HG02571 (cell line): ENCODE measurements around the gene PLK5.
"Not testable (repeated sequence)": the region's sequence is repeated elsewhere in the genome, so short reads cannot be mapped to it uniquely, and the experiment has no call there.

Source experiments
- ATAC-seq: cut with Tn5 transposase; IDR thresholded peaks from one replicate; pipeline ENCODE4 v1.9.1; 2021; ENCODE audit warnings: mild to moderate bottlenecking, moderate library complexity; ENCODE audit not compliant: unreplicated experiment

The PLK5 gene

DNA sequence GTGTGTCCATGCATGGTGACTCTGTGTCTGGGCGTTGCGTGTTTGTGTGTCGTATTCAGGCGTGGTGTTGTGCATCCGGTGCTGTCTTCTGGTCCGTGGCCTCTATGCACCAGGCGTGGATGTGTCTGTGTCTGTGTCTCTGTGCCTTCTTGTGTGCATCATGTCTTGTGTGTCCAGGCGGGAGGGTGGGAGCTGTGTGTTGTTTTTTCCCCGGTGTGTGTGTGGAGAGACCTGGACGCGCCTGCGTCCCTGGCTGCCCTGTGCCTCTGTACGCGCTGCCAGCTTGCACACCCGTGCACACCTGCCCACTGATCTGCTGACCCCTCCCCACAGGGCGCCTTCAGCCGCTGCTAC lies 1.1 kb downstream of the PLK5 start:
- ATAC-seq, result no peak

DNA sequence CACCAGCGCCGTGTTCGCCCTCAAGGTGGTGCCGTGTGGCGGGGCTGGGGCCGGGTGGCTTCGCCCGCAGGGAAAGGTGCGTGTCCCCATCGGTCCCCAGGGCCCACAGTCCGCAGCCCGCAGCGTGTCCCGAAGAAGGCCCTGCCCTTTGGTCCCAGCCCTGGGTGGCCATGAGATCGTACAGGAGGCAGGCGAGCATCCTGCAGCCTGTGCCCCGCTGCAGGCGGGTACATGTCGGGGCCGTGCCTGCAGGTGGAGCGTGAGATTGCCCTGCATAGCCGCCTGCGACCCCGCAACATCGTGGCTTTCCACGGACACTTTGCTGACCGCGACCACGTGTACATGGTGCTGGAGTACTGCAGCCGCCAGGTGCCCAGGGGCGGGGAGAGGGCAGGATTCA lies 1.5 kb downstream of the PLK5 start:
- ATAC-seq, result no peak

DNA sequence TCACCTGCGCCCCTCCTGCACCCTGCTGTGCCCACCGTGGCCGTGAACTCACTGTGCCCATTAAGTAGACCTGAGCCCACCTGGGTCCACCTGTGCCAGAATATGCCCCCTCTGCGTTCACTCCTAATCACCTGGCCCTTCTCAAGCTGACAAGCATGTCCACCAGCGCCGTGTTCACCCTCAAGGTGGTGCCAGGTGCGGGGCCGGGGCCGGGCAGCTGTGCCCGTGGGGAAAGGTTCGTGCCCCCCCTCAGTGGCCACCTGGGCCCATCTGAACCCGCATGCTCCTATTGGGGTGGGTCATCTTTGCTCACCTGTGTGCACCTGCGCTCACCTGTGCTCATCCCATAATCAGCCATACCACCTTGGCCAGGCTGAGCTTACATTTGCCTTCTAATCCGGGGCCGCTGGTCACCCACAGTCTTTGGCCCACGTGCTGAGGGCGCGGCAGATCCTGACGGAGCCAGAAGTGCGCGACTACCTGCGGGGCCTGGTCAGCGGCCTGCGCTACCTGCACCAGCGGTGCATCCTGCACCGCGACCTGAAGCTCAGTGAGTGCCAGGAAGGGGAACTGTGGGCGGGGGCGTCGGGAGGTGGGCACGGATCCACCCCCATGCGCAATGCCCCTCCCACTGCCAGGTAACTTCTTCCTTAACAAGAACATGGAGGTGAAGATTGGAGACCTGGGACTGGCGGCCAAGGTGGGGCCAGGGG lies 2.3 kb downstream of the PLK5 start:
- ATAC-seq, result no peak

DNA sequence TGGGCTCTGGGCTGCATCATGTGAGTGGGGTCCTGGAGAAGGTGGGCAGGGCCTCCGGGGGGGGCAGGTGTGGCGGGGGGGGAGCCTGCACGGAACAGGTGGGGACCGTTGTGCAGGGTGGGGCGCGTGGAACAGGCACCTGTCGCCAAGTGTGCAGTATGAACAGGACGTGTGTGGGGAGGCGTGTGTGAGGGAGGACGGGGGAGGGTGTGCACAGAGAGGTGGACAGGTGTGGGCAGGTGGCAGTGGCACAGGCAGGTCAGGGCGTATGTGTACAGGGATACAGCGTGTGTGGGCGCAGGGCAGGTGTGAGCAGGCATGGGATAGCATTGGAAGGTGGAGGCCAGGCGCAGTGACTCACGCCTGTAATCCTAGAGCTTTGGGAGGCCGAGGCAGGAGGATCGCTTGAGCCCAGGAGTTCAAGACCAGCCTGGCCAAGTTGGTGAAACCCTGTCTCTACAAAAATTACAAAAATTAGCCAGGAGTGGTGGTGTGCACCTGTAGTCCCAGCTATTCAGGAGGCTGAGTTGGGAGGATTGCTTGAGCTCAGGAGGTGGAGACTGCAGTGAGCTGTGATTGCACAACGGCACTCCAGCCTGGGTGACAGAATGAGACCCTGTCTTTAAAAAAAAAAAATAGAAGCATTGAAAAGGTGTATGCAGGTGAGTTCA lies 3.2 kb downstream of the PLK5 start:
- ATAC-seq, result no peak

DNA sequence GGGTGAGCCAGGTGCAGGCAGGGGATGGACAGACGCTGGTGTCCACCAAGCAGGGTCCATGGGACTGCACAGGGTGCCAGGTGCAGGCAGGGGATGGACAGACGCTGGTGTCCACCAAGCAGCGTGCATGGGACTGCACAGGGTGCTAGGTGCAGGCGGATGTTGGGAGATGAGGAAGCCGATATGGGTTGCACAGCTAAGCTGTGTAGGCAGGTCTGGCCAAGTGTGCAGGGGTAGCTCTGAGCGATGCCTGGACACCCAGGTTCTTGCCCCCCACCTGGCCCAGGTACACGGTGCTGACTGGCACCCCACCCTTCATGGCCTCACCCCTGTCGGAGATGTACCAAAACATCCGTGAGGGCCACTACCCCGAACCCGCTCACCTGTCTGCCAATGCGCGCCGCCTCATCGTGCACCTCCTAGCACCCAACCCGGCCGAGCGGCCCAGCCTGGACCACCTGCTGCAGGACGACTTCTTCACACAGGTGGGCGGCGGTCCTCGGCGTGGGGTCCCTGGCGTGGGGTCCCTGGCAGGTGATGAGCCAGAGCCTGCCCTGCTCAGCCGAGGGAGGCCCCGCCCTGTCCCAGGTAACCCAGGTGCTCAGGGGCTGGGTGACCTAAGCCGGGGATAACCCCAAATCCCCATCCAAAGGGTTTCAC lies 3.9 kb downstream of the PLK5 start:
- ATAC-seq, result no peak

DNA sequence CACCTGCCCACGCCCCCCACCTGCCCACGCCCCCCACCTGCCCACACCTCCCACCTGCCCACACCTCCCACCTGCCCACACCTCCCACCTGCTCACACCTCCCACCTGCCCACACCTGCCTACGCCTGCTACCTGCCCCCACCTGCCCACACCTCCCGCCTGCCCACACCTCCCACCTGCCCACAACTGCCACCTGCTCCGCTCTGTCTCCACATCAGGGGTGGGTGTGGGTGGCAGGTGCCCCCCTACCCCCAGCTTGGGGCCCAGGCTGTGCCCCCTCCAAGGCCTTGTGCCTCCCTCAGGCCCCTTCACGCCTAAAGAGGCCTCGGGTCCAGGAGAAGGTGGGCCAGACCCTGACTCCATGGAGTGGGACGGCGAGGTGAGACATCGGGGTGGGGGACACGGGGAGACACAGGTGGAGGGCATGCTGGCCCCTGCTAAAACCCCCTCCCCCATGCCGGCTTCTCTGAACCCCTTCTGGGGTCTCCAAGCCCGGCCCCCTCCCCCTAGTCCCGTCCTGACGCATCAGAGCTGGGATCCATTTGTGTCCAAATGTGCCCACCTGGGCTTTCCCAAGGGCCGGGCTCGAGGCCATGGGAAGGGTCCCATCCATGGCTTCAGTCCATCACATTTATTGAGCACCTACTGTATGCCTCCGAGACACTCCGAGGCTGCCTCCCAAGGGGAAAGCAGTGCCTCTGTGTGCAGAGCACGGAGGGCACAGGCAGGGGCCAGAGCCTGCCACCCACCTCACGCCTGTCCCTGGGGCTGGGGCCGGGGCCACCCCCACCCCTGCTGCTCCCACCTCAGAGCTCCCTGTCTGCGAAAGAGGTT lies 4.9 kb downstream of the PLK5 start:
- ATAC-seq, result no peak

DNA sequence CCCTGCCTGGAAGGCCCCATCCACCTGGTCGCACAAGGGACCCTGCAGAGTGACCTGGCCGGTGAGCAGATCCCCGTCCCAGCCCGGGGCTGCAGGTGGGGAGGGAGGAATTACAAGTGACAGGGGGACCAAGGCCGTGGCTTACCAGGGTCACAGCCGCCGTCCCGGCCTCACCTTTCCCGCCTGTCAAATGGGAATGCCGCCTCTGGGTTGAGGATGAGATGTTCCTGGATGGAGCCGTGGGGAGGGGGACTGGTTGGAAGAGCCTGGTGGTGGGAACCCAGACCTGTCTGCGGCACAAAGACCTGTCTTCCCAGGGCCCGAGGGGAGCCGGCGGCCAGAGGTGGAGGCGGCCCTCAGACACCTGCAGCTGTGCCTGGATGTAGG lies 5.5 kb downstream of the PLK5 start:
- ATAC-seq, result no peak

DNA sequence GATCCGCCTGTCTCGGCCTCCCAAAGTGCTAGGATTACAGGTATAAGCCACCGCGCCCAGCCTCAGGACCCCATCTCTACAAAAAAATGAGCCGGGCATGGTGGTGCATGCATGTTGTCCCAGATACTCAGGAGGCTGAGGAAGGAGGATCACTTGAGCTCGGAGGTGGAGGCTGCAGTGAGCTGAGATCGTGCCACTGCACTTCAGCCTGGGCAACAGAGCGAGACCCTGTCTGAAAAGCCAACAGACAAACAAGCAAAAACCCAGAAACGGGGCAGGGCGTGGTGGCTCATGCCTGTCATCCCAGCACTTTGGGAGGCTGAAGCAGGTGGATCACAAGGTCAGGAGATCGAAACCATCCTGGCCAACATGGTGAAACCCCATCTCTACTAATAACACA lies 7.0 kb downstream of the PLK5 start:
- not testable (repeated sequence) for ATAC-seq

DNA sequence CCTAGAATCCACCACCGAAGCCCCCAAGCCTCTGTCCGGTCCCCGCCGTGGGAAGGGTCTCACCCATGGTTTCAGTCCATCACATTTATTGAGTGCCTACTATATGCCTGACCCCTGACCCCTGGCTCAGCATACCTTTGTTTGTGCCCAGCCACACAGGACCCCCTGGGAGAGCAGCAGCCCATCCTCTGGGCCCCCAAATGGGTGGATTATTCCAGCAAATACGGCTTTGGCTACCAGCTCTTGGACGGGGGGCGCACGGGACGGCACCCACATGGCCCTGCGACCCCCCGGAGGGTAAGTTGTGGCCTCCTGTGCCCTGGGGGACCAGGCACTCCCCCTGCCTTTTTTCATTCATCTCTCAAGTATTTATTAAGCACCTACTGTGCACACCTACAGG lies 7.7 kb downstream of the PLK5 start:
- no peak for ATAC-seq

DNA sequence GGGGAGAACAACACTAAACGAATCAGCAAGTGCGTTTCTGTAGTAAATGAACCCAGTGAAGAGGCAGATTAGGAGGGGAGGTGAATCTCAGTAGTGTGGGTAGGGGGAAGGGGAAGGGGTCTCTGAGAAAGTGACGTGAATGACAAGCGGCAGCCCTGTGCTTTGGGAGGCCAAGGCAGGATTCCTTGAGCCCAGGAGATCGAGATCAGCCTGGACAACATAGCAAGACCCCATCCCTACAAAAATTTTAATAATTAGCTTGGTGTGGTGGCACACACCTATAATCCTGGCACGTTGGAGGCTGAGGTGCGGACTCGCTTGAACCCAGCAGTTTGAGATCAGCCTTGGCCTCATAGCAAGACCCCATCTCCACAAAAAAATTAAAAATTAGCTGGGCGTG lies 8.1 kb downstream of the PLK5 start:
- ATAC-seq, result no peak

DNA sequence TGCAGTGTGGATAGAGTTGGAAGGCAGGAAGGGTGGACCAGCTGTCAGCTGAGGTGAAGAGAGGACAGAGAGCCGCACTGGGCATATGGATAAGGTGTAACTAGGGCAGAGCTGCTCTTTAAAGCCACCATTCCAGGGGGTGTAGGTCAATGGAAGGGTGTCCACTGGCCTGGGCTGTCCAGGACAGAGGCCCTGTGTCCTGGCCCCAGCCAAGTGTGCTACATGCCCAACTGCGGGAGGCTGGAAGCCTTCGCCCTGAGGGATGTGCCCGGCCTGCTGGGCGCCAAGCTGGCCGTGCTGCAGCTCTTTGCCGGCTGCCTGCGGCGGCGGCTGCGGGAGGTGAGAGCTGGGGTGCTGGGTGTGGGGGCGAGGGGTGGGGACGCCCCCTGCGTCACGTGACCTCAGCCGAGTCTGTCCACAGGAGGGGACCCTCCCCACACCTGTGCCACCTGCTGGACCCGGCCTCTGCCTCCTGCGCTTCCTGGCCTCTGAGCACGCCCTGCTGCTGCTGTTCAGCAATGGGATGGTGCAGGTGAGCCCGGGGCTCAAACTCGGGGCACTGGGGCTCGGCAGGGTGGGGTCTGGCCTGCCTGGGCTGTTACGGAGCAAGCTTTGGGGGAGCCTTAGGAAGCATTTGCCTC lies 9.8 kb downstream of the PLK5 start:
- no peak for ATAC-seq

DNA sequence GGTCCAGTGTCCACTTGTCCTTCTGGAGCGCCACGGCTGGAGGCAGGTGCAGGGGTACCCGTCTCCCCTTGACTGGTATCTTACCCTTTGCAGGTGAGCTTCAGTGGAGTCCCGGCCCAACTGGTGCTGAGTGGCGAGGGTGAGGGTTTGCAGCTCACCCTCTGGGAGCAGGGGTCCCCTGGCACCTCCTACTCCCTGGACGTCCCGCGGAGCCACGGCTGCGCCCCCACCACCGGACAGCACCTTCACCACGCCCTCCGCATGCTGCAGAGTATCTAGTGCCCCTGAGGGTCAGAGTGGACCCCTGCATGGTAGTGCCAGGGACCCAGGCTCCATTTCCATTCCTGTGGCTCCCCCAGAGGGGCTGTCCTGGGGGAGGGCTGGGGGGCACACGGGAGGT lies 11.1 kb downstream of the PLK5 start:
- no peak for ATAC-seq

DNA sequence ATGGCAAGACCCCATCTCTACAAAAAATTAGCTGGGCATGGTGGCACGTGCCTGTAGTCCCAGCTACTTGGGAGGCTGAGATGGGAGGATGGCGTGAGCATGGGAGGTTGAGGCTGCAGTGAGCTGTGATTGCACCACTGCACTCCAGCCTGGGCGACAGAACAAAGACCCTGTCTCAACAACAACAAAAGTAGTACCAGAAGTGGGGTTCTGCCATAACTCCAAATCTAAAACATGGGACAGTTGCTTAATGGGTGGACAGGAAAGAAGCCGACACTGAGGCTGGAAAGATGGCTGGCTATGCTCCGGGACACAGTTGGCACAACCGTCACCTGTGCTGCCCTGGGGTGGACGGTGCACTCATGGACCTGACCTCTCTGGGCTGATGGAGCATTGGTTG lies 11.8 kb downstream of the PLK5 start:
- not testable (repeated sequence) for ATAC-seq

DNA sequence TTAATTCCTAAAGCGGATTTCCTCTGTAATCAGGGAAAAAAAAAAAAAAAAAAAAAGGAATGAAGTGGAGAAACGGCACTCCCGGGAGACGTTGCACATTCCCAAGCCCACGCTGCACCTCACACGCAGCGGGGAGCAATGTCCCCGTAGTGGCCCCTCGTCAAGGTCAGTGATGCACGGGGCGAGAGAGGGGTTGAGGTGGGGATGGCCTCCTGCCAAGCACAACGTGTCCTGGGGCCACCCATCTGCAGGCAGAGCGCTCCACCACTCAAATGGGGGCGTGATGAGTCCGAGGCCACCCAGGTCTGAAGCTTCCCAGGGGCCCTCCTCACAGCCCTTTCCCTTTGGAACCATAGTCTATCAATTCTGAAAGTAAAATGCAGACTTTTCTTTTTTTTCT lies 15.1 kb downstream of the PLK5 start:
- no peak for ATAC-seq

DNA sequence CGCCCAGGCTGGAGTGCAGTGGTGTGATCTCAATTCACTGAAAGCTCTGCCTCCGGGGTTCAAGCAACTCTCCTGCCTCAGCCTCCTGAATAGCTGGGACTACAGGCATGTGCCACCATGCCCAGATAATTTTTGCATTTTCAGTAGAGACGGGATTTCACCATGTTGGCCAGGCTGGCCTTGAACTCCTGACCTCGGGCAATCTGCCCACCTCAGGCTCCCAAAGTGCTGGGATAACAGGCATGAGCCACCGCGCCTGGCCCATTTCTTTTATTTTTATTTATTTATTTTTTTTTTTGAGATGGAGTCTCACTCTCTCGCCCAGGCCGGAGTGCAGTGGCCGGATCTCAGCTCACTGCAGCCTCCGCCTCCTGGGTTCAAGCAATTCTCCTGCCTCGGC lies 15.9 kb downstream of the PLK5 start:
- ATAC-seq, result not testable (repeated sequence)

DNA sequence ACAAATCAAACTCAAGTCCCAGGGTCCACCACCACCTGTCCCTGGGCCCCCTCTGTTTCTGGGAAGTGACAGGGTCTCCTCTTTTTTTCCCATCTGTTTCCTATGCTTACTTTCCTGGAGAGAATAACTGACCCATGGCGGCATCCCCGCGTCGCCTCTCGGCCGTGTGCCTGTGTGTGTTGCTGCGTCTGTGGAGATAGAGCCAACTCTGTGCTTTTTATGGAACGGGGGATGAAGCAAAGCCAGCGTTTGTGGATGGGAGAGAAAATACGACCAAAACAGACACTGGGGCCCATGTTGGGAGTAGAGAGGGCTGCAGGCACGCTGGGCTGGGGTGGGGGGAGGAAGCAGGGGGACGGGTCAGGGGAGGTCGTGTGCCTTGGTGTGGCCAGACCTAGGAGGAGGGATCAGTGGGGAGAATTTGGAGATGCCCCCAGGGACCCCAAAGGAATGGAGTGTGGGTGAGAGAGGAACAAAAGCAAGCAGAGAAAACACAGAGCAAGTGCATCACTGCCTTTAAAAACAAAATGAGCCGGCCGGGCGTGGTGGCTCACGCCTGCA lies 16.6 kb downstream of the PLK5 start:
- ATAC-seq, result no peak

DNA sequence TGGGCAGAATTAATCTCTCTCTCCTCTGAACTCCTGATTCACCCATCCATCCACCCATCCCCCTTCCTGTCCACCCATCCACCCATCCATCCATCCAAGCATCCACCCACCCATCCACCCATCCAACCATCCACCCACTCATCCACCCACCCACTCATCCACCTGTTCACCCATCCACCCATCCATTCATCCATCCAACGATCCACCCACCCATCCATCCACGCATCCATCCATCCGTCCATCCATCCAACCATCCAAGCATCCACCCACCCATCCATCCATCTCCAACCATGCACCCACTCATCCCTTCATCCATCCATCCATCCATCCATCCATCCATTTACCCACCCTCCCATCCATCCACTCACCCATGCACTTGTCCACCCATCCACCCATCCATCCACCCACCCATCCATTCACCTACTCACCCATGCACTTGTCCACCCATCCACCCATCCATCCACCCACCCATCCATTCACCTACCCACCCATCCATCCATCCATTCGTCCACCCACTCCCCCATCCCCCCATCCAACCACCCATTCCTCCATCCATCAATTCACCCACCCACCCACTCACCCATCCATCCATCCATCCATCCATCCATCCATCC lies 25.6 kb downstream of the PLK5 start:
- no peak for ATAC-seq

DNA sequence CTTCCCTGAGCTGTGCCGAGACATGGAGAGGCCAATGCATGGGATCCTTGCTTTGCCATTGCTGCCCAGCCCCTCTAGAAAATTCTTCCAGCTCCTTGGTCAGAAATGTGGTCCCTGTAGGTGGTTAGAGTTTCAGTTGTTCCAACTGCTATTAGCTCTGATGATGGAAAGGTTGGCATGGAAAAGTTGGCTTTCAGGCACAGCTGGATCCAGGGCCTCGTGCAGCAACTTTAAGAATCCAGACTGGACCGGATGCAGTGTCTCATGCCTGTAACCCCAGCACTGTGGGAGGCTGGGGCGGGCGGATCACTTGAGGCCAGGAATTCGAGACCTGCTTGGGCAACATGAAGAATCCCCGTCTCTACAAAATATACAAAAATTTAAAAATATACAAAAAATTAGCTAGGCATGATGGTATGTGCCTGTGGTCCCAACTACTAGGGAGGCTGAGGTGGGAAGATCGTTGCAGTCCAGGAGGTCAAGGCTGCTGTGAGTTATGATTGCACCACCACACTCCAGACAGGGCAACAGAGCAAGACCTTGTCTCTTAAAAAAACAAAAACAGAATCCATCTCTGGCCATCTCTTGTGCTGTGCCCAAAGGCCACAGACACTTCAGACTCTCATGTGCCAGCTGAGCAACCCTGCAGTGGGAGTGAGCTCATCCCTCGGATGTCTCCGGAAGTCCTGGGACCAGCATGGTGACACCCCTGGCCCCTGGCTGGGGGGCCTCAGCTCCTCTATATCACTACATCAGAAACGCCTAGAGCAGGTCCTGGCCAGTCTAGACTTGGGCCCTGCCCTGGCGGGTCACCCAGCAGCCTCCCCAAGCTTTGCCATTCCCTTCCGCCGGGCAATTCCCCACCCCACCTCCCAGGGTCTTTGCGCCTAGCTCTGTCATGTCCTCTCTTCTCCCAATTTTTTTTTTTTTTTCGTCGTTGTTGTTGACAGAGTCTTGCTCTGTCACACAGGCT lies 27.5 kb downstream of the PLK5 start:
- no peak for ATAC-seq

DNA sequence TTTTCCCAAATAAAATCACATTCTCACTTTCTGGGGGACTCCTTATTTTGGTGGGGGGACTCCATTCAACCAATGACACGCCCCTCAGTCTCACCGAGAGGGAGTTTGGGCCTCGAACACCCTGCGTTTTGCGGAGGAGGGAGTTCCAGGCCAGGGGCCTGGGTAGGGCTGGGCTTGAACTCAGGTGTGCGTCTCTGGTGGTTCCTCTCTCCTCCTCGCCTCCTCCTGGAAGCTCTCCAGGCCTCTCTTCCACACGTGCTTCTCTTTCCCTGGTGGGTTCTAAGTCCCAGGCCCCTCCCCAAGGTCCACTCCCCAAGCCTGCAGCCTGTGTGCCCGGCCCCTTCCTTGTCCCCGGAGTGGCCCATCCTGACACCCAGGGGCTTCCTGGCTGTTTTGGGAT lies 29.5 kb downstream of the PLK5 start:
- ATAC-seq, result no peak
